Keratinocyte (primary cell): ENCODE measurements around the gene CPED1.

Experiments
- CTCF ChIP-seq, 3 experiments: IDR thresholded peaks in 1 of 3; conservative IDR thresholded peaks in 1 of 3; optimal IDR thresholded peaks in 1 of 3; 2 replicates in 2 of 3; 3 replicates in 1 of 3; pipeline versions ENCODE3 to v1.5.1; 2011; ENCODE audit warnings: low read length in 3 of 3, mild to moderate bottlenecking in 3 of 3, moderate library complexity in 2 of 3, control low read depth in 1 of 3, inconsistent platforms in 1 of 3; ENCODE audit not compliant: insufficient read depth in 2 of 3; ENCODE audit errors: extremely low read depth in 1 of 3
- EZH2 ChIP-seq: IDR thresholded peaks from one replicate; pipeline ENCODE4 v1.6.1; 2012; ENCODE audit warnings: inconsistent platforms, mild to moderate bottlenecking, low read length, moderate library complexity

DNA sequence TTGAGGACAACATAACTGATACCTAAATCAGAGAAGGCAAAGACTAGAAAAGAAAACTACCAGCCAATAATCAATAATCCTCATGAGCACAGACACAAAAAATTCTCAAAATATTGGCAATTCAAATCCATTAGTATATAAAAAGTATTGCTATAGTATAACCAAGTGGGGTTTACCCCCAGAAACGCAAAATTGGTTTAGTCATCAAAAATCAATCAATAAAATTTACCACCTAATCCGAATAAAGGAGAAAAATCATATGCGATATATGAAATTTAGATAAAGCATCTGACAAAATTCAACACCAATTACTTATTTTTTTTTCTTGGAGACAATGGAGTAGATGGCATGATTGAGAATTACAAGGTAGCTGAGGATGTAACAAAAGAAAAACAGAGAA, 49.2 kb upstream of the CPED1 start:
- TF ChIP-seq CTCF (optimal IDR thresholded peaks at IDR 0.05 in 1 of 3, IDR thresholded peaks at IDR 0.05 in 1 of 3, conservative IDR thresholded peaks at IDR 0.05 in 1 of 3; ENCODE audit: extremely low read depth in 1 of 3, insufficient read depth in 2 of 3, low read length in 3 of 3) (no peak), EZH2 (no peak)
